ENCODE results near the gene ANXA6. TPM values are rescaled to one million over a fixed set of nuclear protein-coding genes. Genes with fewer than 3 reads are reported as not detected.
A peak's percentile ranks its signal among the peaks of the same experiment; 100 is the strongest.

Gene ANXA6
- total and polyA plus RNA-seq, 10 of the 15 experiments (the other 5 are each of a cell fraction or from before 2014, with no cell fraction given) = 44.0 to 571 (median 465) TPM

DNA sequence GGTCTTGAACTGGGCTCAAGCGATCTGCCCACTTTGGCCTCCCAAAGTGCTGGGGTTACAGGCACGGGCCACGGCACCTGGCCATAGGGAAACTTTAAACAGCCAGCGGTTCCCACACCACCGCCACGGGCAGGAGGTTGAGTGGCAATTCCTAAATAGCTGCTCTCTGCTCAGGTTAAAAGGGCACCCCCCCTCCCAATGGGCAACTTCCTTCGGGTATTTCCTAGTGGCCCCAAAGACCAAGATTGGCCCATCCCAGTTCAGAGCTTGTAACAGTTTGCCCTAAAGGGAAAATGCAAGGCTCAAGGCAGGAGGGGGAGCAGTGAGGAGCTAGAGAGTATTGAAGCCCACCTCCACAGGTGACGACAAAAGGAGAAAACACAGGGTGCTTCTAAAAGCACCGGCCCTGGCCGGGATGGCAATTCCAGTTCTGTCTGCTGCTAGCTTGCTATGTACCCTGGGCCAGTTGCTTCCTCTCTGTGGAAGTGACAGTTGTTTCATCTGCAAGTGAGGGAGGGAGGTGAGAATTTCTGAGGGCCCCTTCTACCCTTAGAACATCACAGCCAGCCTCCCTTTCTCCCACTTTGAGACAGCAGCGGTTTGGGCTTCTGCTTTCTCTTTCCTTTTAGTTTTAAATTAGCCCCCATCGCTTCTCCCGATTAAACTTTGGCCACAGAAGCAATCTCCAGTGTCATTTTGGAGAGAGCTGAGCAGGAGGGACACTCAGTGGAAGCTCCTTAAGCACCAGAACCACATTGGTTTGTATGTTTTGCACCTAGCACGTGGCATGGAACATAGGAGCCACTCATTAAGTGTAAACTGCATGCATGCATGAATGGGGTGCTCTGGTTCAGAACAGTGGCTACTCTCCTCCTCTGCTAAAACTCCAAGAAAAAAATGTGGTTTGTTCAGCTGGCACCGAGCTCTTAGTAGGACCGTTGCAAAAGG, 59.5 kb downstream of the ANXA6 start:
- ChIA-PET SMC1A (ENCODE audit: uncharacterized antibody, unreplicated experiment) (interaction anchor here (0.7 to 6.0 kb wide), 26 partner anchors 9 to 113 kb away, joined by 3 to 125 read pairs (median 6); partner anchors contain the start of genes ANXA6 and TNIP1), CTCF (interaction anchor here (0.6 to 6.3 kb wide), 19 partner anchors 9 to 143 kb away, joined by 3 to 78 read pairs (median 7); partner anchors contain the start of genes ANXA6, CCDC69 and TNIP1), RAD21 (ENCODE audit: unreplicated experiment) (interaction anchor here (1.0 to 5.7 kb wide), 17 partner anchors 9 to 155 kb away, joined by 3 to 94 read pairs (median 7); partner anchors contain the start of genes ANXA6, GM2A and TNIP1), POLR2A (interaction anchor here (0.6 to 8.2 kb wide), 20 partner anchors 9 to 152 kb away, joined by 3 to 222 read pairs (median 5); partner anchors contain the start of gene TNIP1)
- Histone ChIP-seq H3K4me2 (ENCODE audit: control insufficient read depth, insufficient read depth) (peak overlapping the region; percentile 70), H3K4me1 (ENCODE audit: control insufficient read depth, insufficient read depth, low read length) (peaks cover 73% of the 10 kb centered on the region), H3K27me3 (replicated peaks in 1 of 2; ENCODE audit: control insufficient read depth in 2 of 2, insufficient read depth in 2 of 2, low read length in 1 of 2) (no peaks in the 10 kb centered on the region), H3K9ac (ENCODE audit: control insufficient read depth, insufficient read depth, low read length) (peak overlapping the region; percentile 49; the same call in 1 of the 2 replicates), H3K4me3 (peak overlapping the region; percentile 42; the same call in 1 of the 2 replicates), H3K27ac (ENCODE audit: control insufficient read depth, insufficient read depth) (peak overlapping the region; percentile 83), H3K79me2 (ENCODE audit: control insufficient read depth, insufficient read depth, low read length) (peaks cover 16% of the 10 kb centered on the region), H4K20me1 (ENCODE audit: control insufficient read depth, insufficient read depth) (no peaks in the 10 kb centered on the region), H3K36me3 (ENCODE audit: control insufficient read depth in 2 of 2, insufficient read depth in 2 of 2, low read length in 1 of 2) (peaks cover 13% of the 10 kb centered on the region in 2 experiments; a peak in 3 of 4 replicates), H3K9me3 (replicated peaks; ENCODE audit: control insufficient read depth, insufficient read depth, low read length) (no peaks in the 10 kb centered on the region), H2AFZ (ENCODE audit: control insufficient read depth, low read depth, low read length) (no peak overlapping the region)
- ATAC-seq = peak; percentile 69
- DNase-seq (ENCODE audit: low read depth, low spot score) = no peak
- 22% methylated on average over 16 of the region's 16 CpGs for WGBS (ENCODE audit: insufficient coverage, insufficient replicate concordance, low lambda C conversion rate, missing lambda C conversion rate)
- in situ Hi-C loops (cut with MboI) (no loop called here), intact Hi-C loops (cut with micrococcal nuclease; ENCODE audit: unreplicated experiment) (no loop called here)
- BruUV-seq (replicated peaks) = no TSS peak
- FAIRE-seq = peak; percentile 79
- TF ChIP-seq TBL1XR1 (IDR thresholded peaks at IDR 0.05; ENCODE audit: low read depth, low read length) (no peak), POLR2AphosphoS5 (IDR thresholded peaks at IDR 0.05; ENCODE audit: low read length) (peak; percentile 24; the same call in 1 of the 2 replicates), STAT3 (IDR thresholded peaks at IDR 0.05; ENCODE audit: low read depth, low read length) (no peak), FOS (IDR thresholded peaks at IDR 0.05; ENCODE audit: borderline replicate concordance, extremely low read depth, insufficient read length) (no peak), EZH2 (IDR thresholded peaks at IDR 0.05; ENCODE audit: borderline replicate concordance, control insufficient read depth, low read depth, low read length) (no peak), RUNX3 (IDR thresholded peaks at IDR 0.05; ENCODE audit: low read length) (peak; percentile 87), JUNB (IDR thresholded peaks at IDR 0.05) (peak; percentile 70), MTA3 (IDR thresholded peaks at IDR 0.05; ENCODE audit: borderline replicate concordance, low read length) (peak; percentile 66; the same call in 1 of the 2 replicates), ZNF274 (IDR thresholded peaks at IDR 0.05; ENCODE audit: insufficient read depth, insufficient read length) (no peak), ZNF217 (IDR thresholded peaks at IDR 0.05) (no peak), RCOR1 (conservative IDR thresholded peaks at IDR 0.05; ENCODE audit: low read depth, low read length) (peak; percentile 73; the same call in 1 of the 2 replicates), MYB (IDR thresholded peaks at IDR 0.05; ENCODE audit: borderline replicate concordance, low read depth, low read length) (peak; percentile 67), MXI1 (IDR thresholded peaks at IDR 0.05; ENCODE audit: low read depth, low read length) (peak; percentile 55), ETV6 (conservative IDR thresholded peaks at IDR 0.05 in 1 of 2, IDR thresholded peaks at IDR 0.05 in 1 of 2; ENCODE audit: borderline replicate concordance in 1 of 2, low read depth in 1 of 2) (peak in 1 of 2 experiments; percentile 62; a peak in 2 of 4 replicates), NFIC (IDR thresholded peaks at IDR 0.05; ENCODE audit: low read depth, low read length) (peak; percentile 78)
- TF ChIP-seq, protein P1, sequence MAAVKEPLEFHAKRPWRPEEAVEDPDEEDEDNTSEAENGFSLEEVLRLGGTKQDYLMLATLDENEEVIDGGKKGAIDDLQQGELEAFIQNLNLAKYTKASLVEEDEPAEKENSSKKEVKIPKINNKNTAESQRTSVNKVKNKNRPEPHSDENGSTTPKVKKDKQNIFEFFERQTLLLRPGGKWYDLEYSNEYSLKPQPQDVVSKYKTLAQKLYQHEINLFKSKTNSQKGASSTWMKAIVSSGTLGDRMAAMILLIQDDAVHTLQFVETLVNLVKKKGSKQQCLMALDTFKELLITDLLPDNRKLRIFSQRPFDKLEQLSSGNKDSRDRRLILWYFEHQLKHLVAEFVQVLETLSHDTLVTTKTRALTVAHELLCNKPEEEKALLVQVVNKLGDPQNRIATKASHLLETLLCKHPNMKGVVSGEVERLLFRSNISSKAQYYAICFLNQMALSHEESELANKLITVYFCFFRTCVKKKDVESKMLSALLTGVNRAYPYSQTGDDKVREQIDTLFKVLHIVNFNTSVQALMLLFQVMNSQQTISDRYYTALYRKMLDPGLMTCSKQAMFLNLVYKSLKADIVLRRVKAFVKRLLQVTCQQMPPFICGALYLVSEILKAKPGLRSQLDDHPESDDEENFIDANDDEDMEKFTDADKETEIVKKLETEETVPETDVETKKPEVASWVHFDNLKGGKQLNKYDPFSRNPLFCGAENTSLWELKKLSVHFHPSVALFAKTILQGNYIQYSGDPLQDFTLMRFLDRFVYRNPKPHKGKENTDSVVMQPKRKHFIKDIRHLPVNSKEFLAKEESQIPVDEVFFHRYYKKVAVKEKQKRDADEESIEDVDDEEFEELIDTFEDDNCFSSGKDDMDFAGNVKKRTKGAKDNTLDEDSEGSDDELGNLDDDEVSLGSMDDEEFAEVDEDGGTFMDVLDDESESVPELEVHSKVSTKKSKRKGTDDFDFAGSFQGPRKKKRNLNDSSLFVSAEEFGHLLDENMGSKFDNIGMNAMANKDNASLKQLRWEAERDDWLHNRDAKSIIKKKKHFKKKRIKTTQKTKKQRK (IDR thresholded peaks at IDR 0.05; ENCODE audit: low read depth, low read length) = no peak
- TF ChIP-seq, protein P2, sequence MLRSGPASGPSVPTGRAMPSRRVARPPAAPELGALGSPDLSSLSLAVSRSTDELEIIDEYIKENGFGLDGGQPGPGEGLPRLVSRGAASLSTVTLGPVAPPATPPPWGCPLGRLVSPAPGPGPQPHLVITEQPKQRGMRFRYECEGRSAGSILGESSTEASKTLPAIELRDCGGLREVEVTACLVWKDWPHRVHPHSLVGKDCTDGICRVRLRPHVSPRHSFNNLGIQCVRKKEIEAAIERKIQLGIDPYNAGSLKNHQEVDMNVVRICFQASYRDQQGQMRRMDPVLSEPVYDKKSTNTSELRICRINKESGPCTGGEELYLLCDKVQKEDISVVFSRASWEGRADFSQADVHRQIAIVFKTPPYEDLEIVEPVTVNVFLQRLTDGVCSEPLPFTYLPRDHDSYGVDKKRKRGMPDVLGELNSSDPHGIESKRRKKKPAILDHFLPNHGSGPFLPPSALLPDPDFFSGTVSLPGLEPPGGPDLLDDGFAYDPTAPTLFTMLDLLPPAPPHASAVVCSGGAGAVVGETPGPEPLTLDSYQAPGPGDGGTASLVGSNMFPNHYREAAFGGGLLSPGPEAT (IDR thresholded peaks at IDR 0.05; ENCODE audit: low read depth) = peak; percentile 75; the same call in 1 of the 2 replicates
